Ovary (tissue), 3 donors: Measurements from ENCODE around the gene UBE2H.

Experiments used
- CTCF ChIP-seq, 3 donors: fragments of 450-650 bp in 2 of 3; fragments of 200-600 bp in 1 of 3; IDR thresholded peaks; one replicate each; pipeline versions ENCODE4 v1.5.1 to v1.8.0; 2016 to 2022; ENCODE audit warnings: antibody characterized with exemption in 3 of 3, mild to moderate bottlenecking in 1 of 3
- EP300 ChIP-seq: sonication (generic); formaldehyde crosslinking; IDR thresholded peaks from one replicate; pipeline ENCODE4 v1.6.1; 2017; ENCODE audit warnings: antibody characterized with exemption
- POLR2A ChIP-seq: fragments of 450-650 bp; IDR thresholded peaks from one replicate; pipeline ENCODE4 v1.6.1; 2017; ENCODE audit warnings: antibody characterized with exemption, mild to moderate bottlenecking, moderate library complexity
- donor health status: DM: no; HTN: no; CAD: no.

- TF ChIP-seq CTCF (IDR thresholded peaks at IDR 0.05), result no peak
- TF ChIP-seq POLR2A, result no peak
- no peak for TF ChIP-seq EP300
Observed at GRCh38 chr7:129857313-129857712, 95.4 kb downstream of the UBE2H start.
